Measurements from ENCODE around the gene SYNE2.
A peak's percentile ranks its signal among the peaks of the same experiment; 100 is the strongest.

DNA sequence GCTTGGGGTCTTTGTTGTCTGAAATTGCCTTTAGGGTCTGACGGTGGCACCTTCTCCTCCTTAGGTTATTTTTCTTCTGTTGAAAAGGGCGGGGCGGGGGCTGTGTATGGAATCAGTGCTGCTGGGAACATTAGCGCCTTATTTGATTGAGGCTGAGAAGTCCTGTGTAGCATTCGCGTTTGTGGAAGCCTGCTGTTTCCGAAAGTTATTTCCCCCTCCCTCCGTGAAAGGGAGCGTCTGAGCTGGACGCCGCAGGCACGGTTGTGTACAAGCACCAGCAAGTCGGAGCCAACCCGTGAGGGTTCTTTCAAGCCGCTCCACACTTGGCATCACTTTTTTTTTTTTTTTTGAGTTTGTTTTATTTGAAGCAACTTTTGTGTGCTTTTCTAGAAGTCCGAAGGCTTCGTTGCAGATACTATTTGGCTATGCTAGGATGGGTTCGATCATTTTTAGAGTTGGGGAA lies 1.1 kb downstream of the SYNE2 start:
- no peak for TF ChIP-seq POLR2A (IDR thresholded peaks at IDR 0.05)
- TF ChIP-seq, protein P1, sequence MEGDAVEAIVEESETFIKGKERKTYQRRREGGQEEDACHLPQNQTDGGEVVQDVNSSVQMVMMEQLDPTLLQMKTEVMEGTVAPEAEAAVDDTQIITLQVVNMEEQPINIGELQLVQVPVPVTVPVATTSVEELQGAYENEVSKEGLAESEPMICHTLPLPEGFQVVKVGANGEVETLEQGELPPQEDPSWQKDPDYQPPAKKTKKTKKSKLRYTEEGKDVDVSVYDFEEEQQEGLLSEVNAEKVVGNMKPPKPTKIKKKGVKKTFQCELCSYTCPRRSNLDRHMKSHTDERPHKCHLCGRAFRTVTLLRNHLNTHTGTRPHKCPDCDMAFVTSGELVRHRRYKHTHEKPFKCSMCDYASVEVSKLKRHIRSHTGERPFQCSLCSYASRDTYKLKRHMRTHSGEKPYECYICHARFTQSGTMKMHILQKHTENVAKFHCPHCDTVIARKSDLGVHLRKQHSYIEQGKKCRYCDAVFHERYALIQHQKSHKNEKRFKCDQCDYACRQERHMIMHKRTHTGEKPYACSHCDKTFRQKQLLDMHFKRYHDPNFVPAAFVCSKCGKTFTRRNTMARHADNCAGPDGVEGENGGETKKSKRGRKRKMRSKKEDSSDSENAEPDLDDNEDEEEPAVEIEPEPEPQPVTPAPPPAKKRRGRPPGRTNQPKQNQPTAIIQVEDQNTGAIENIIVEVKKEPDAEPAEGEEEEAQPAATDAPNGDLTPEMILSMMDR (IDR thresholded peaks at IDR 0.05) = no peak
- TF ChIP-seq EP300 (IDR thresholded peaks at IDR 0.05) = peak in 1 of 2 donors; percentile 68
